Fibroblast of lung (primary cell): ENCODE data around the gene CNTF. TPM values are rescaled to one million over a fixed set of nuclear protein-coding genes. Genes with fewer than 3 reads are reported as not detected.

ENCODE experiments used
- DNase-seq, 2 donors: peaks; one replicate each; pipeline versions ENCODE4 v3.0.0 to v3.0.0-alpha.2; 2010; ENCODE audit warnings: low read depth in 2 of 2
- H2AFZ ChIP-seq: 2 replicates; pipeline ENCODE4 v1.5.1; 2012; ENCODE audit warnings: low read length, control low read depth, inconsistent platforms
- H3K27ac ChIP-seq: 2 replicates; pipeline ENCODE4 v1.5.1; 2011; ENCODE audit warnings: low read length, control low read depth; ENCODE audit not compliant: insufficient read depth
- H3K27me3 ChIP-seq: 2 replicates; pipeline ENCODE4 v1.5.1; 2011; ENCODE audit warnings: mild to moderate bottlenecking, low read length; ENCODE audit not compliant: control insufficient read depth, insufficient read depth
- H3K36me3 ChIP-seq: 2 replicates; pipeline ENCODE4 v1.5.1; 2011; ENCODE audit warnings: low read length; ENCODE audit not compliant: control insufficient read depth, insufficient read depth
- H3K4me1 ChIP-seq: 2 replicates; pipeline ENCODE4 v1.5.1; 2011; ENCODE audit warnings: low read length; ENCODE audit not compliant: control insufficient read depth, insufficient read depth; ENCODE audit errors: extremely low read depth
- H3K4me2 ChIP-seq: 2 replicates; pipeline ENCODE4 v1.5.1; 2011; ENCODE audit warnings: low read length, control low read depth; ENCODE audit not compliant: insufficient read depth; ENCODE audit errors: extremely low read depth
- H3K4me3 ChIP-seq, 4 experiments: fragments of 200-600 bp in 1 of 4; sonication (generic) in 1 of 4; replicated peaks in 1 of 4; 2 replicates each; pipeline ENCODE4 v1.5.1; 2011 to 2016; ENCODE audit warnings: low read length in 4 of 4, low read depth in 3 of 4, mild to moderate bottlenecking in 3 of 4, control low read depth in 2 of 4, inconsistent platforms in 1 of 4, mixed read lengths in 1 of 4; ENCODE audit not compliant: insufficient read depth in 1 of 4; ENCODE audit errors: control extremely low read depth in 1 of 4
- H3K79me2 ChIP-seq: 2 replicates; pipeline ENCODE4 v1.5.1; 2012; ENCODE audit warnings: mild to moderate bottlenecking, low read length, inconsistent platforms; ENCODE audit not compliant: control insufficient read depth, insufficient read depth
- H3K9ac ChIP-seq: 2 replicates; pipeline ENCODE4 v1.5.1; 2011; ENCODE audit warnings: mild to moderate bottlenecking, low read length, control low read depth; ENCODE audit not compliant: insufficient read depth
- H3K9me3 ChIP-seq: 2 replicates; pipeline ENCODE4 v1.5.1; 2012; ENCODE audit warnings: low read depth, low read length; ENCODE audit not compliant: control insufficient read depth, insufficient read depth
- H4K20me1 ChIP-seq: 2 replicates; pipeline ENCODE4 v1.5.1; 2011; ENCODE audit warnings: low read length; ENCODE audit not compliant: control insufficient read depth, insufficient read depth; ENCODE audit errors: extremely low read depth
- CTCF ChIP-seq, 2 donors: IDR thresholded peaks in 1 of 2; conservative IDR thresholded peaks in 1 of 2; 1 replicate in 1 of 2; 2 replicates in 1 of 2; pipeline ENCODE4 v1.5.1; 2011 to 2012; ENCODE audit warnings: low read length in 2 of 2, control low read depth in 1 of 2, inconsistent platforms in 1 of 2, low read depth in 1 of 2, mild to moderate bottlenecking in 1 of 2
- EZH2 ChIP-seq: IDR thresholded peaks from 2 replicates; pipeline ENCODE4 v1.5.1; 2012; ENCODE audit warnings: low read length, control low read depth, mild to moderate bottlenecking; ENCODE audit errors: missing control alignments
- polyA plus RNA-seq, 2 donors: library from polyadenylated mRNA; depleted of rRNA in 1 of 2; stranded (reverse) in 1 of 2; unstranded in 1 of 2; fragments of >200 nt; gene quantifications; 2 replicates each; pipeline ENCODE4 v1.2.1, GENCODE V29; 2011 to 2012; ENCODE audit warnings: missing spikeins in 1 of 2
- total RNA-seq: library from RNA; depleted of rRNA; stranded (reverse); fragments of >200 nt; gene quantifications from 2 replicates; pipeline ENCODE4 v1.2.1, GENCODE V29; 2014

Gene CNTF
- total and polyA plus RNA-seq, 2 donors (not counting 1 experiment from before 2014, with no cell fraction given) = 0.73 to 1.2 TPM

- H3K79me2 ChIP-seq = peaks cover 12% of the 10 kb centered on the region
- H3K27me3 ChIP-seq = no peaks in the 10 kb centered on the region
- no peak for TF ChIP-seq EZH2
- no peak for TF ChIP-seq CTCF (conservative IDR thresholded peaks at IDR 0.05 in 1 of 2, IDR thresholded peaks at IDR 0.05 in 1 of 2; ENCODE audit: low read depth in 1 of 2, low read length in 2 of 2)
- H3K36me3 ChIP-seq = peaks cover 9% of the 10 kb centered on the region
- no peak overlapping the region for H3K9ac ChIP-seq
- no peaks in the 10 kb centered on the region for H3K9me3 ChIP-seq
- no peak for DNase-seq
- no peak overlapping the region for H3K27ac ChIP-seq
- no peak overlapping the region for H2AFZ ChIP-seq
- no peak overlapping the region for H3K4me2 ChIP-seq
- peaks cover 15% of the 10 kb centered on the region for H3K4me1 ChIP-seq
- H4K20me1 ChIP-seq = no peaks in the 10 kb centered on the region
- H3K4me3 ChIP-seq = no peak overlapping the region
Measured at GRCh38 chr11:58621586-58622262, 741 bp upstream of the CNTF start.

GRCh38 chr11:58625086-58625485, 2.6 kb downstream of the CNTF start:
- peaks cover 3% of the 10 kb centered on the region for H3K36me3 ChIP-seq
- H3K4me1 ChIP-seq = peaks cover 30% of the 10 kb centered on the region
- H3K27ac ChIP-seq = no peak overlapping the region
- TF ChIP-seq CTCF (conservative IDR thresholded peaks at IDR 0.05 in 1 of 2, IDR thresholded peaks at IDR 0.05 in 1 of 2; ENCODE audit: low read depth in 1 of 2, low read length in 2 of 2) (no peak), EZH2 (no peak)
- H3K79me2 ChIP-seq = peaks cover 2% of the 10 kb centered on the region
- H3K4me2 ChIP-seq = no peak overlapping the region
- no peak overlapping the region for H3K9ac ChIP-seq
- no peaks in the 10 kb centered on the region for H3K9me3 ChIP-seq
- DNase-seq = no peak
- no peak overlapping the region for H2AFZ ChIP-seq
- H4K20me1 ChIP-seq = no peaks in the 10 kb centered on the region
- H3K27me3 ChIP-seq = no peaks in the 10 kb centered on the region
- H3K4me3 ChIP-seq = no peak overlapping the region

GRCh38 chr11:58625826-58626460, 3.5 kb downstream of the CNTF start:
- Histone ChIP-seq H2AFZ (no peak overlapping the region), H3K27ac (peak overlapping the region; percentile 44), H3K79me2 (peaks cover 2% of the 10 kb centered on the region), H3K9me3 (no peaks in the 10 kb centered on the region), H3K27me3 (no peaks in the 10 kb centered on the region), H3K4me2 (no peak overlapping the region), H3K4me1 (peaks cover 30% of the 10 kb centered on the region), H3K4me3 (no peak overlapping the region), H4K20me1 (no peaks in the 10 kb centered on the region), H3K9ac (no peak overlapping the region), H3K36me3 (peaks cover 3% of the 10 kb centered on the region)
- peak; percentile 35 to 75 for DNase-seq
- TF ChIP-seq EZH2 = no peak
